Stimulated activated naive CD4-positive, alpha-beta T cell (primary cell): Measurements from ENCODE around the gene USP31.
"Not testable (repeated sequence)": the region's sequence is repeated elsewhere in the genome, so short reads cannot be mapped to it uniquely, and the experiment has no call there.

Experiments
- DNase-seq, 6 experiments: peaks; one replicate each; lab custom pipeline; 2025; lab: John Stamatoyannopoulos, UW

USP31 gene

GRCh38 chr16:23156110-23156509, 6.9 kb upstream of the USP31 start:
- DNase-seq, result no peak

GRCh38 chr16:23155445-23156049, 6.3 kb upstream of the USP31 start:
- DNase-seq, result no peak

GRCh38 chr16:23152386-23153178, 3.3 kb upstream of the USP31 start:
- no peak for DNase-seq

GRCh38 chr16:23149993-23150364, 727 bp upstream of the USP31 start:
- no peak for DNase-seq

- DNase-seq, result peak; percentile 19 to 55 (median 46)
These were observed 562 bp downstream of the USP31 start for GRCh38 chr16:23148513-23149266.

GRCh38 chr16:23148166-23148512, 1.1 kb downstream of the USP31 start:
- no peak for DNase-seq

- DNase-seq, result no peak
These were observed 1.6 kb downstream of the USP31 start for GRCh38 chr16:23147666-23148065.

- DNase-seq, result no peak
These were observed 2.2 kb downstream of the USP31 start for GRCh38 chr16:23146877-23147601.

- no peak for DNase-seq
These were observed 3.6 kb downstream of the USP31 start for GRCh38 chr16:23145608-23146007.

GRCh38 chr16:23145186-23145585, 4.1 kb downstream of the USP31 start:
- no peak for DNase-seq

GRCh38 chr16:23144393-23144792, 4.9 kb downstream of the USP31 start:
- DNase-seq, result not testable (repeated sequence)

GRCh38 chr16:23143391-23143790, 5.9 kb downstream of the USP31 start:
- no peak for DNase-seq

- DNase-seq, result no peak
These were observed 7.1 kb downstream of the USP31 start for GRCh38 chr16:23141959-23142740.

- no peak for DNase-seq
These were observed 7.8 kb downstream of the USP31 start for GRCh38 chr16:23141500-23141899.

- DNase-seq, result no peak
These were observed 8.2 kb downstream of the USP31 start for GRCh38 chr16:23141033-23141432.

GRCh38 chr16:23140107-23140506, 9.1 kb downstream of the USP31 start:
- no peak for DNase-seq

GRCh38 chr16:23137818-23138217, 11.4 kb downstream of the USP31 start:
- DNase-seq, result no peak

- no peak for DNase-seq
These were observed 12.0 kb downstream of the USP31 start for GRCh38 chr16:23137256-23137655.

GRCh38 chr16:23134274-23134673, 15.0 kb downstream of the USP31 start:
- DNase-seq, result no peak

GRCh38 chr16:23132775-23133463, 16.3 kb downstream of the USP31 start:
- no peak for DNase-seq
